ENCODE results near the gene ABCC1. TPM values are rescaled to one million over a fixed set of nuclear protein-coding genes. Genes with fewer than 3 reads are reported as not detected.

Gene ABCC1
- total RNA-seq, 3 donors from 2014 or later: 13.8 to 40.0 (median 25.5) TPM

GRCh38 chr16:16038950-16039349, 89.5 kb downstream of the ABCC1 start:
- ATAC-seq (no peak), DNase-seq (no peak)
- Histone ChIP-seq H3K4me3 (no peak overlapping the region), H3K9me3 (no peaks in the 10 kb centered on the region), H3K4me1 (ENCODE audit: low read depth) (no peaks in the 10 kb centered on the region), H3K36me3 (ENCODE audit: low read depth) (no peaks in the 10 kb centered on the region)
- intact Hi-C loops (cut with DNase I, micrococcal nuclease): no loop called here
- no peak for TF ChIP-seq CTCF (IDR thresholded peaks at IDR 0.05)

- Histone ChIP-seq H3K36me3 (ENCODE audit: low read depth) (no peaks in the 10 kb centered on the region), H3K4me3 (no peak overlapping the region), H3K4me1 (ENCODE audit: low read depth) (no peaks in the 10 kb centered on the region), H3K9me3 (no peaks in the 10 kb centered on the region)
- no peak for DNase-seq
- TF ChIP-seq CTCF (IDR thresholded peaks at IDR 0.05): no peak
- no peak for ATAC-seq
- intact Hi-C loops (cut with DNase I, micrococcal nuclease): no loop called here
These were observed 91.9 kb downstream of the ABCC1 start for GRCh38 chr16:16041196-16041892.

- no peak for ATAC-seq
- Histone ChIP-seq H3K36me3 (ENCODE audit: low read depth) (no peaks in the 10 kb centered on the region), H3K9me3 (no peaks in the 10 kb centered on the region), H3K4me3 (no peak overlapping the region), H3K4me1 (ENCODE audit: low read depth) (no peaks in the 10 kb centered on the region)
- no peak for TF ChIP-seq CTCF (IDR thresholded peaks at IDR 0.05)
- DNase-seq: no peak
- intact Hi-C loops (cut with DNase I, micrococcal nuclease): no loop called here
These were observed 92.7 kb downstream of the ABCC1 start for GRCh38 chr16:16042076-16042475.

- intact Hi-C loops (cut with DNase I, micrococcal nuclease): no loop called here
- H3K4me1 ChIP-seq (ENCODE audit: low read depth): no peaks in the 10 kb centered on the region
- no peaks in the 10 kb centered on the region for H3K9me3 ChIP-seq
- H3K36me3 ChIP-seq (ENCODE audit: low read depth): no peaks in the 10 kb centered on the region
- no peak for TF ChIP-seq CTCF (IDR thresholded peaks at IDR 0.05)
- no peak for ATAC-seq
- H3K4me3 ChIP-seq: no peak overlapping the region
- no peak for DNase-seq
These were observed 95.9 kb downstream of the ABCC1 start for GRCh38 chr16:16045296-16045695.

GRCh38 chr16:16045879-16046278, 96.5 kb downstream of the ABCC1 start:
- ATAC-seq (no peak), DNase-seq (no peak)
- TF ChIP-seq CTCF (IDR thresholded peaks at IDR 0.05): no peak
- Histone ChIP-seq H3K4me3 (no peak overlapping the region), H3K9me3 (no peaks in the 10 kb centered on the region), H3K36me3 (ENCODE audit: low read depth) (no peaks in the 10 kb centered on the region), H3K4me1 (ENCODE audit: low read depth) (no peaks in the 10 kb centered on the region)
- intact Hi-C loops (cut with DNase I, micrococcal nuclease): no loop called here

GRCh38 chr16:16047761-16048160, 98.3 kb downstream of the ABCC1 start:
- Histone ChIP-seq H3K4me3 (no peak overlapping the region), H3K36me3 (ENCODE audit: low read depth) (no peaks in the 10 kb centered on the region), H3K9me3 (no peaks in the 10 kb centered on the region), H3K4me1 (ENCODE audit: low read depth) (no peaks in the 10 kb centered on the region)
- TF ChIP-seq CTCF (IDR thresholded peaks at IDR 0.05): no peak
- DNase-seq: no peak
- intact Hi-C loops (cut with DNase I, micrococcal nuclease): no loop called here
- no peak for ATAC-seq

All from mucosa of descending colon (tissue), 3 donors.